K562 (cell line): ENCODE measurements around the gene THBS1. TPM values are rescaled to one million over a fixed set of nuclear protein-coding genes. Genes with fewer than 3 reads are reported as not detected.

ENCODE experiments used
- ATAC-seq: fragments of 200-7000 bp; cut with Tn5 transposase; 3 replicates; pipeline ENCODE4 v1.9.1; 2020; ENCODE audit warnings: moderate library complexity
- BruUV-seq: library from RNA; stranded (reverse); fragments of 400-500 nt; replicated peaks from 2 replicates; lab custom pipeline; 2021; lab: Mats Ljungman, UMichigan
- CTCF ChIA-PET: fragments of 300-600 bp; formaldehyde crosslinking; extraction: SDS; loops from one replicate; lab custom pipeline; 2021; ENCODE audit warnings: low intra/inter-chr PET ratio; lab: Yijun Ruan, JAX
- POLR2A ChIA-PET: fragments of 300-600, 350-650 bp; sonication (Branson Sonifier 250); formaldehyde crosslinking; extraction: SDS; loops from one replicate; lab custom pipeline; 2021; ENCODE audit warnings: antibody characterized with exemption, inconsistent platforms; lab: Yijun Ruan, JAX
- DNase-seq, 4 experiments: peaks; one replicate each; pipeline versions ENCODE4 v3.0.0 to v3.0.0-alpha.2; 2011 to 2018; ENCODE audit warnings: low spot score in 3 of 4, mixed read lengths in 3 of 4; ENCODE audit errors: extremely low read depth in 1 of 4
- FAIRE-seq: peaks from 2 replicates; lab custom pipeline; 2011; peaks lifted over from hg19 to GRCh38; lab: Jason Lieb, UNC
- H2AFZ ChIP-seq: 2 replicates; pipeline ENCODE4 v1.6.0; 2011; ENCODE audit warnings: low read depth, low read length, control low read depth, inconsistent platforms
- H3K27ac ChIP-seq: fragments of 200-600 bp; 3 replicates; pipeline ENCODE4 v1.8.0; 2011; ENCODE audit warnings: low read depth, mild to moderate bottlenecking, control low read depth, inconsistent platforms, low read length, moderate library complexity, mixed read lengths; ENCODE audit errors: extremely low read depth
- H3K27me3 ChIP-seq, 2 experiments: fragments of 300-600 bp in 1 of 2; 2 replicates in 1 of 2; 3 replicates in 1 of 2; pipeline versions ENCODE4 v1.6.0 to v1.8.0; 2011; ENCODE audit warnings: inconsistent platforms in 2 of 2, low read length in 2 of 2, mild to moderate bottlenecking in 1 of 2, mixed read lengths in 1 of 2, moderate library complexity in 1 of 2; ENCODE audit not compliant: control insufficient read depth in 2 of 2, insufficient read depth in 2 of 2
- H3K36me3 ChIP-seq: fragments of 300-600 bp; 3 replicates; pipeline ENCODE4 v1.8.0; 2011; ENCODE audit warnings: mild to moderate bottlenecking, low read length, inconsistent platforms; ENCODE audit not compliant: control insufficient read depth, insufficient read depth
- H3K4me1 ChIP-seq, 2 experiments: fragments of 200-600 bp in 1 of 2; replicated peaks in 1 of 2; 2 replicates in 1 of 2; 3 replicates in 1 of 2; pipeline versions ENCODE4 v1.5.1 to v1.8.0; 2011; ENCODE audit warnings: inconsistent platforms in 2 of 2, low read length in 2 of 2, mild to moderate bottlenecking in 1 of 2, mixed read lengths in 1 of 2, moderate library complexity in 1 of 2; ENCODE audit not compliant: control insufficient read depth in 2 of 2, insufficient read depth in 2 of 2
- H3K4me2 ChIP-seq: 2 replicates; pipeline ENCODE4 v1.6.1; 2011; ENCODE audit warnings: low read length, control low read depth, inconsistent platforms, mixed read lengths; ENCODE audit not compliant: insufficient read depth
- H3K4me3 ChIP-seq: fragments of 200-600 bp; sonication (generic), shearing (Covaris generic); 2 replicates; pipeline ENCODE4 v1.5.1; 2016; ENCODE audit warnings: control low read depth, inconsistent platforms
- H3K79me2 ChIP-seq: fragments of 200-600 bp; 3 replicates; pipeline ENCODE4 v1.8.0; 2011; ENCODE audit warnings: low read length, inconsistent platforms; ENCODE audit not compliant: control insufficient read depth, insufficient read depth
- H3K9ac ChIP-seq, 2 experiments: 2 replicates each; pipeline versions ENCODE4 v1.6.0 to v1.6.1; 2011; ENCODE audit warnings: low read depth in 2 of 2, low read length in 2 of 2, control low read depth in 1 of 2, inconsistent platforms in 1 of 2, mild to moderate bottlenecking in 1 of 2, mixed read lengths in 1 of 2; ENCODE audit not compliant: insufficient read depth in 1 of 2
- H3K9me1 ChIP-seq: one replicate; pipeline ENCODE4 v1.6.0; 2011; ENCODE audit warnings: inconsistent platforms, mild to moderate bottlenecking, low read length, moderate library complexity; ENCODE audit not compliant: control insufficient read depth, insufficient read depth
- H3K9me3 ChIP-seq: replicated peaks from 2 replicates; pipeline ENCODE4 v1.5.1; 2011; ENCODE audit warnings: low read depth, low read length, inconsistent platforms; ENCODE audit not compliant: control insufficient read depth, insufficient read depth
- H4K20me1 ChIP-seq: replicated peaks from 2 replicates; pipeline ENCODE4 v1.6.1; 2011; ENCODE audit warnings: low read length, inconsistent platforms, mixed read lengths; ENCODE audit not compliant: control insufficient read depth, insufficient read depth
- BCLAF1 ChIP-seq, 2 experiments: fragments of 450-650 bp in 1 of 2; IDR thresholded peaks; 2 replicates each; pipeline ENCODE4 v1.6.1; 2011 to 2017; ENCODE audit warnings: low read depth in 2 of 2, antibody characterized with exemption in 1 of 2, borderline replicate concordance in 1 of 2, low read length in 1 of 2, mild to moderate bottlenecking in 1 of 2, mixed read lengths in 1 of 2; ENCODE audit not compliant: control insufficient read depth in 1 of 2
- E2F4 ChIP-seq: sonication (generic); formaldehyde crosslinking; IDR thresholded peaks from 2 replicates; pipeline ENCODE4 v1.8.0; 2022; ENCODE audit warnings: mild to moderate bottlenecking, low read depth, missing genetic modification reagents
- GMEB1 ChIP-seq: fragments of 250-450 bp; sonication (Bioruptor Pico); IDR thresholded peaks from 2 replicates; pipeline ENCODE4 v1.4.0; 2020; ENCODE audit warnings: mild to moderate bottlenecking
- HDAC6 ChIP-seq: IDR thresholded peaks from 2 replicates; pipeline ENCODE4 v1.6.1; 2012; ENCODE audit warnings: low read depth, mild to moderate bottlenecking, control low read depth, inconsistent platforms, low read length, moderate library complexity
- POLR2H ChIP-seq: IDR thresholded peaks from 2 replicates; pipeline ENCODE4 v1.6.1; 2016; ENCODE audit warnings: missing genetic modification characterization, low read depth, mild to moderate bottlenecking, control low read depth, missing compliant biosample characterization, moderate library complexity
- ZBTB17 ChIP-seq: fragments of 450-650 bp; formaldehyde crosslinking; IDR thresholded peaks from 2 replicates; pipeline ENCODE4 v1.4.0; 2020; ENCODE audit warnings: mild to moderate bottlenecking
- ZNF146 ChIP-seq: IDR thresholded peaks from one replicate; pipeline ENCODE4 v1.6.1; 2018; ENCODE audit warnings: missing compliant biosample characterization; ENCODE audit not compliant: unreplicated experiment
- ZNF398 ChIP-seq: fragments of 250-450 bp; sonication (Bioruptor Pico); IDR thresholded peaks from 2 replicates; pipeline ENCODE4 v1.8.0; 2021; ENCODE audit warnings: moderate library complexity, mild to moderate bottlenecking, inconsistent platforms
- WGBS: fragments of 100-300 bp; shearing (Covaris generic); methylation state at CpG from one replicate; pipeline ENCODE4 v1.1.6; 2016; ENCODE audit warnings: low coverage, mixed read lengths; ENCODE audit not compliant: insufficient coverage; ENCODE audit errors: missing lambda C conversion rate; 5-methylcytosine and 5-hydroxymethylcytosine counted together
- in situ Hi-C: fragments of 300-500 bp; cut with MboI; formaldehyde crosslinking; loops from 4 replicates; pipeline ENCODE4 v1.15.0; 2018; ENCODE audit warnings: inconsistent platforms, mixed read lengths
- intact Hi-C: fragments of 100-400 bp; cut with micrococcal nuclease; formaldehyde crosslinking; loops from 2 replicates; pipeline ENCODE4 v1.14.2; 2022
- polyA plus RNA-seq, 8 experiments: library from polyadenylated mRNA; depleted of rRNA in 4 of 8; stranded (reverse) in 5 of 8; unstranded in 3 of 8; fragments of >200 nt; fragmentation: Nextera tagmentation in 2 of 8; fragmentation: Illumina TruSeq in 1 of 8; extraction: Ambion mirVana in 2 of 8; extraction: Trizol in 1 of 8; gene quantifications; 2 replicates each; pipeline versions ENCODE4 v1.2.1 to v1.2.3, GENCODE V29; 2011 to 2014; ENCODE audit warnings: inconsistent platforms in 1 of 8, missing spikeins in 1 of 8
- total RNA-seq, 7 experiments: library from RNA; depleted of rRNA in 6 of 7; stranded (reverse); fragments of >200 nt in 6 of 7; fragmentation: Illumina TruSeq in 2 of 7; extraction: Trizol in 2 of 7; gene quantifications; 2 replicates each; pipeline versions ENCODE4 v1.2.1 to v1.2.3, GENCODE V29; 2011 to 2021; ENCODE audit warnings: low replicate concordance in 1 of 7

The THBS1 gene
- total and polyA plus RNA-seq, 9 of the 15 experiments (the other 6 are each of a cell fraction or from before 2014, with no cell fraction given), result 0.04 to 1.3 (median 0.40) TPM

GRCh38 chr15:39645138-39645975 lies 64.5 kb downstream of the THBS1 start:
- Histone ChIP-seq H3K79me2 (no peaks in the 10 kb centered on the region), H2AFZ (no peak overlapping the region), H3K4me3 (no peak overlapping the region), H3K4me2 (no peak overlapping the region), H3K9me3 (no peaks in the 10 kb centered on the region), H3K27ac (no peak overlapping the region), H3K27me3 (peaks cover 11 to 27% of the 10 kb centered on the region in 2 experiments; a peak in 4 of 5 replicates), H3K9ac (0 out of 4 replicates have a peak overlapping the region, but pooled peaks of 1 of the 2 experiments have one; percentile 20), H3K9me1 (no peaks in the 10 kb centered on the region), H3K36me3 (no peaks in the 10 kb centered on the region), H4K20me1 (no peaks in the 10 kb centered on the region), H3K4me1 (peaks cover 0 to 6% of the 10 kb centered on the region in 2 experiments; a peak in 2 of 5 replicates)
- no TSS peak for BruUV-seq
- TF ChIP-seq HDAC6 (no peak), ZBTB17 (CRISPR knock-in tag) (no peak), BCLAF1 (IDR thresholded peaks at IDR 0.05; ENCODE audit: borderline replicate concordance in 1 of 2, control insufficient read depth in 1 of 2, low read depth in 2 of 2, low read length in 1 of 2) (no peak), E2F4 (CRISPR knock-in tag) (no peak), POLR2H (tag) (no peak), ZNF146 (CRISPR knock-in tag) (no peak), ZNF398 (CRISPR knock-in tag) (no peak), GMEB1 (CRISPR knock-in tag) (no peak)
- no peak for FAIRE-seq
- ATAC-seq, result peak; percentile 31; the same call in 2 of the 3 replicates
- intact Hi-C loops (no loop called here), in situ Hi-C loops (no loop called here)
- DNase-seq, result no peak
- CTCF ChIA-PET, result no interaction called here
- under 1% methylated on average over 18 of the region's 20 CpGs for WGBS
- POLR2A ChIA-PET, result interaction anchor here (0.7 to 1.7 kb wide), 6 partner anchors 8 to 231 kb away, joined by 3 to 7 read pairs (median 4); no protein-coding TSS in a partner anchor
